GM12878 (cell line): Measurements from ENCODE around the gene MCOLN2. TPM values are rescaled to one million over a fixed set of nuclear protein-coding genes. Genes with fewer than 3 reads are reported as not detected.

Source experiments
- ATF2 ChIP-seq: IDR thresholded peaks from 2 replicates; pipeline ENCODE4 v1.6.1; 2012; ENCODE audit warnings: low read length, inconsistent platforms
- BCLAF1 ChIP-seq: fragments of 450-650 bp; IDR thresholded peaks from 2 replicates; pipeline ENCODE4 v1.6.1; 2017; ENCODE audit warnings: antibody characterized with exemption, mild to moderate bottlenecking, moderate library complexity
- CBX3 ChIP-seq: fragments of 200-600 bp; sonication (generic); IDR thresholded peaks from 2 replicates; pipeline ENCODE4 v1.6.1; 2016; ENCODE audit warnings: low read depth, borderline replicate concordance
- CUX1 ChIP-seq: IDR thresholded peaks from 2 replicates; pipeline ENCODE4 v1.6.1; 2012; ENCODE audit warnings: improper control_type of control experiment, low read depth, low read length; ENCODE audit not compliant: insufficient replicate concordance
- IKZF2 ChIP-seq, 2 experiments: fragments of 450-650 bp; IDR thresholded peaks; 2 replicates each; pipeline ENCODE4 v1.6.1; 2017; ENCODE audit warnings: mild to moderate bottlenecking in 2 of 2, moderate library complexity in 2 of 2
- PML ChIP-seq: IDR thresholded peaks from 2 replicates; pipeline ENCODE4 v1.6.1; 2012; ENCODE audit warnings: low read length, inconsistent platforms
- SMAD1 ChIP-seq: fragments of 450-650 bp; IDR thresholded peaks from 2 replicates; pipeline ENCODE4 v1.6.1; 2018; ENCODE audit warnings: mild to moderate bottlenecking, low read depth; ENCODE audit not compliant: partially characterized antibody
- TCF3 ChIP-seq: IDR thresholded peaks from 2 replicates; pipeline ENCODE4 v1.6.1; 2012; ENCODE audit warnings: low read depth, mild to moderate bottlenecking, low read length, borderline replicate concordance; ENCODE audit not compliant: insufficient read depth
- ZBTB33 ChIP-seq: fragments of 450-650 bp; IDR thresholded peaks from 2 replicates; pipeline ENCODE4 v1.6.1; 2017; ENCODE audit warnings: mild to moderate bottlenecking
- ZNF687 ChIP-seq: fragments of 450-650 bp; IDR thresholded peaks from 2 replicates; pipeline ENCODE4 v1.6.1; 2017; ENCODE audit warnings: mild to moderate bottlenecking, moderate library complexity
- polyA plus RNA-seq, 11 experiments: library from polyadenylated mRNA; depleted of rRNA in 4 of 11; unstranded in 6 of 11; stranded (reverse) in 5 of 11; fragments of >200 nt; fragmentation: Nextera tagmentation in 4 of 11; fragmentation: Illumina TruSeq in 1 of 11; extraction: Ambion mirVana in 4 of 11; extraction: Trizol in 1 of 11; gene quantifications; 1 replicate in 1 of 11; 2 replicates in 10 of 11; pipeline versions ENCODE4 v1.2.1 to v1.2.3, GENCODE V29; 2011 to 2016; ENCODE audit warnings: inconsistent platforms in 2 of 11, missing spikeins in 2 of 11, low read depth in 1 of 11
- total RNA-seq, 4 experiments: library from RNA; depleted of rRNA in 3 of 4; stranded (reverse); fragments of >200 nt in 3 of 4; fragmentation: Illumina TruSeq in 1 of 4; extraction: Trizol in 1 of 4; gene quantifications; 2 replicates each; pipeline versions ENCODE4 v1.2.1 to v1.2.3, GENCODE V29; 2013 to 2021

MCOLN2 gene
- total and polyA plus RNA-seq, 10 of the 15 experiments (the other 5 are each of a cell fraction or from before 2014, with no cell fraction given), result 25.9 to 233 (median 109) TPM

GRCh38 chr1:84995484-84996334 lies 1.2 kb downstream of the MCOLN2 start (continued):
- TF ChIP-seq CBX3 (no peak), TCF3 (no peak), ZBTB33 (no peak), ATF2 (peak; percentile 80), BCLAF1 (no peak), SMAD1 (no peak), PML (peak; percentile 12; the same call in 1 of the 2 replicates), IKZF2 (IDR thresholded peaks at IDR 0.05) (peak; percentile 85 to 87), ZNF687 (no peak), CUX1 (no peak)
